Neural progenitor cell (in vitro differentiated cells): ENCODE data around the gene KIAA2012.

Experiments used
- CTCF ChIP-seq: fragments of 200-600 bp; sonication (generic); IDR thresholded peaks from 2 replicates; pipeline ENCODE4 v1.5.1; 2017; ENCODE audit warnings: antibody characterized with exemption, mild to moderate bottlenecking
- EZH2 ChIP-seq: fragments of 200-600 bp; sonication (generic); IDR thresholded peaks from 2 replicates; pipeline ENCODE4 v1.6.1; 2017; ENCODE audit warnings: antibody characterized with exemption, mild to moderate bottlenecking, moderate library complexity

GRCh38 chr2:202147775-202148174 is 74.7 kb downstream of the KIAA2012 start:
- no peak for TF ChIP-seq CTCF
- no peak for TF ChIP-seq EZH2
